DMS53 (cell line): ENCODE data around the gene RPN2.

Source experiments
- DNase-seq: peaks from one replicate; lab custom pipeline; 2025; lab: John Stamatoyannopoulos, UW

Gene RPN2

DNA sequence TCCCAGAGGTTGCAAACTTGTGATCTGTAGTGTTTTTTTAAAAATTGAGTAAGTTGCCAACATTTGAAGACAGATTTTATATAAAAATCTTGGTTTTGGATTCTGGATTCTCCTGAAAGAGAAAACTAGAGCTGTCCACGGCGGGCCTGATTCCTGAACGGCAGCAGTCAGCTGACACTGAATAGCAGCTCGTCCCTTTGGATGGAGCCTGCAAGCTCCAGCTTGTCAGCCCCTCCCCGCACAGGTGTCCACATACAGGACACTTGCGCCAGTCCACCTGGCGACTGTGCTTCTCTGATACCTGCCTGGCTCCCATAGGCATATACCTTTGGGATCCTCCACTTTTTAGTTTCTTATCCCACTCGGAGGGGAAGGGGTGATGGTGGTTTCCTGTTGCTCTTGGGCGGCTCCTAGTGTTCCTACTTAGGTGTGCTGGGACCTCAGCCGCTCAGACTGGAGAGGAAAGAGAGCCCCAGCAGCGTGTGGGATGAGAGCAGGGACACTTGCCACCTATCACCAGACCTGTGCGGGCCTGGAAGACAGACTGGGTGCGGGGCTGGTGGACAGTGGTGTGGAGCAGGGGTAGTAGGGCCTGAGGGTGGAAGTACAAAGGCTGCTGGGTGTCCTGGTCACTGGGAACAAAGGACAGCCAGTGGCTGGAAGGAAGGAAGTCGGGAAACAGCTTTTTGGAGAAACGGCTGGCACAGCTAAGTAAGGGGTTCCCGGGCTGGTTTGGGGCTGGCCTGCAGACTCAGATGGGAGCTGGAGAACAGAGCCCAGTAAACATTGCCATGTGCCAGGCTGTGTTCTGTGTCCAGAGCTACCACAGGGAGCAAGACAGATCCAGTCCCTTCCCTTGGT lies 64.2 kb downstream of the RPN2 start:
- DNase-seq: no peak

DNA sequence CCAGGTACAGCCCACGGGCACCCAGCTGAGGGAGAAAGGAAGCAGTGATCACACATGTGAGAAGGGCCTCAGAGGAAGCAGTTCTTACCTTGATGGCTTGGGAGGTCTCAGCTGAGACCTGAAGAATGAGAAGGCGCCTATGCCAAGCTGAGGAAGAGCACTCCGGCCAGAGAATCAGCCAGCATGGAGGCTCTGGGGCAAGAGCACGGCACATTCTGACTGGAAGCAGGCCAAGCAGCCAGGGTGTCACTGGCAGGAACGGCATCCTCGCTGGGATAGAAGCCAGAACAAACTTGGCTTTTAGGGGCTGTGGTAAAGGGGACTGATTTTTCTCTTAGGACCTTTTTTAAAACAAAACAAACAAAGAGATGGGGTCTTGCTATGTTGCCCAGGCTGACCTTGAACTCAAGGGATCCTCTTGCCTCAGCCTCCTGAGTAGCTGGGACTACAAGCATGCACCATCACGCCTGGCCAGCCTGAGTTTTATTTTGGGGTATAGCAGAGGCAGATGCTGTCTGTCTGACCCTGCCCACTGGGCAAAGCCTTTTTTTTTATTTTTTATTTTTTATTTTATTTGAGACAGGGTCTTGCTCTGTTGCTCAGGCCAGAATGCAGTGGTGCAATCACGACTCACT lies 64.9 kb downstream of the RPN2 start:
- DNase-seq: no peak

DNA sequence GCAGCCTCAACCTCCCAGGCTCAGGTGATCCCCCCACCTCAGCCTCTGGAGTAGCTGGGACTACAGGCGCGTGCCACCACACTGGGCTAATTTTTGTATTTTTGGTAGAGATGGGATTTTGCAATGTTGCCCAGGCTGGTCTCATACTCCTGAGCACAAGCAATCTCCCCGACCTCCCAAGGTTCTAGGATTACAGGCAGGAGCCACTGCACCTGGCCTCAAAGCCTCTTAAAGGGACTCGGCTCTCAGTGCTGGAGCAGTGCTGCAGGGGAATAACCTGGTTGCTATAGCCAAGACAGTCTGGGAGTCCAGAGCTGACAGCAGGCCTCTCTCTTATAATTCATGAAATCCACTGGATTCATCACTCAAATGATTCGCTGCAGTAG lies 65.4 kb downstream of the RPN2 start:
- no peak for DNase-seq

DNA sequence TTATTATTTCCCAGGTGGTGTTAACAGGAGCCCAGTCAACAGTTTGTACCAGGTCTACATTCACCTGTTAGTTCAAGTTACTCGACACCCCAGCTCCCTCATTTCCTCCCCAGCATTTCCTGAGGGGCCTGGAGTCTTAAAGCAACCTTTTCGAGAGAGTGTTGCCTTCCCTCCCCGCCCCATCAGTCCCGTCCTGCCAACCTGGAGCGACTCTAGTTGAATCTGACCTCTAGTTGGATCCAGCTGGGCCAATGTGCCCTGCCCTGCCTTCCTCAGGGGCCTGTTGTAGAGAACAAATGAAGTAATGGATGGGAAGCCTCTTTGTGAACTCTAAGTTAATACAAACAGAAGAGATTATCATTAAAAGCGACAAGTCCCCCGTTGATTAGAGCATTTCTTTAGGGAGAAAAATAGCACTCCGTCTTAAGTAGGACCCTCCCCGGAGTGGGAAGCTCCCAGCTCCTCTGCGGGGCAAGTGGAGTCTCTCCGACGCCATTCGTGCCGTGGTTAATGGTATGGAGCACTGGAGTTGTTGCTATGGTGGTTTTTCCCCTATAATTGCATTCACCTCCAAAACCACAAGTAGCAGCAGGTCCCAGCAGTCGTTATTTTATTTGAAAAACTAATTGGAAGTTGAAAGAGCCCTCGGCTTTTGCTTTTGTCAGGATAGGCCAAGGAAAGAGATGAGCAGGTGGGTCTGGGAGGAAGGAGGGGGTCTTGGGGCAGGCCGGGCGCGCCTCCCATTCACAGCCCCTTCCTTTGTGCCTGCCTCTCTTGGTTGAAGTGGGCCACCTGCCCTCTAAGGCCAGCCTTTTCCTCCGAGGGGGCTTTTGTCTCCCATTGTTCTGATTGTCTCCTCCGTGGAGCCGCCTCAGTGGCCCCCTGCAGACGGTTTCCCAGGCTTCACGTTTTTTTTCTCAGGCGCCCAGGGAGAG lies 66.4 kb downstream of the RPN2 start:
- no peak for DNase-seq

DNA sequence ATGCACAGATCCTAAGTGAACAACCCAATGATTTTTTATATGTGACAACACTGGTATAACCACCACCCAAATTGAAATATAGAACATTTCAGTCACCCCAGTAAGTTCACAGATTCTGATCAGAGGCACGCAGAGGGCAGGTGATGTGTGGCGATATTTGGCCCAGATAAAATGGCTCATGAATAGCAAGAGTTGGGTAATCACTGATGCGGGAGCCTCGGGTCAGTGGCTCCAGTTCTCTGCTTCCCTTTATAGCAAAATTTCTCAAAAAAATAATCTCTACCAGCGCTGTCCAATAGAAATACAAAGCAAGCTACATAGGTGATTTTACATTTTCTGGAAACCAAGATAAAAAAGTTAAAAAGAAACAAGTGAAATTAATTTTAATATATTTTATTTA lies 67.6 kb downstream of the RPN2 start:
- DNase-seq: no peak

DNA sequence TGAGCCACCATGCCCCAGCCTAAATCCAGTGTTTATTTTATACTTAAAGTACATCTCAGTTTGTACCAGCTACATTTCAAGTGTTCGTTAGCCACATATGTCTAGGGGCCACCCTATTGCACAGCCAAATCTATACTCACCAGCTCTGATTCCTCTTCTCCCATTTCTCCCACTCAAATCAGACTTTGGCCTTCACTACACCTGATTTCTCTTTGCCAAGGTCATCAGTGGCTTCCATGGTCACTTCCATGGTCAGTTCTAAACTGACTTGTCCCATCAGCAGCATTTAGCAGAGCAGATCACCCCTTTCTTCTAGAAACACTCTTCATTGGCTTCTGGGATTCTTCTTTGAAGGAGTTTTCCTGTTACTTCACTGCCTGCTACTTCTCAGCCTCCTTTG lies 68.4 kb downstream of the RPN2 start:
- no peak for DNase-seq

DNA sequence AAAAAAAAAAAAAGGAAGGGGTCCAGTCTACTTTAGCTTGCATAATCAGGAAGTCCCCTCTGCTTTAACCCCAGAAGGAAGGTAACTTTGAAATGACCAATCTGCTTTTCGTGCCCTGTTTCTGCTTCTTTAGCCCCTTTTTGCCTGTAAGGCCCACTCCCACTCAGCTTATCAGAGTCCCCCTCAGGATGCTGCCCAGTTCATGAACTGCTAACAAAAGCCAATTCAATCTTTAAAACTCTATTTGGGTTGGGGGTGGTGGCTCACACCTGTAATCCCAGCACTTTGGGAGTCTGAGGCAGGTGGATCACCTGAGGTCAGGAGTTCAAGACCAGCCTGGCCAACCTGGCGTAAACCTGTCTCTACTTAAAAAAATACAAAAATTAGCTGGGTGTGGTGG lies 70.2 kb downstream of the RPN2 start:
- DNase-seq: no peak

DNA sequence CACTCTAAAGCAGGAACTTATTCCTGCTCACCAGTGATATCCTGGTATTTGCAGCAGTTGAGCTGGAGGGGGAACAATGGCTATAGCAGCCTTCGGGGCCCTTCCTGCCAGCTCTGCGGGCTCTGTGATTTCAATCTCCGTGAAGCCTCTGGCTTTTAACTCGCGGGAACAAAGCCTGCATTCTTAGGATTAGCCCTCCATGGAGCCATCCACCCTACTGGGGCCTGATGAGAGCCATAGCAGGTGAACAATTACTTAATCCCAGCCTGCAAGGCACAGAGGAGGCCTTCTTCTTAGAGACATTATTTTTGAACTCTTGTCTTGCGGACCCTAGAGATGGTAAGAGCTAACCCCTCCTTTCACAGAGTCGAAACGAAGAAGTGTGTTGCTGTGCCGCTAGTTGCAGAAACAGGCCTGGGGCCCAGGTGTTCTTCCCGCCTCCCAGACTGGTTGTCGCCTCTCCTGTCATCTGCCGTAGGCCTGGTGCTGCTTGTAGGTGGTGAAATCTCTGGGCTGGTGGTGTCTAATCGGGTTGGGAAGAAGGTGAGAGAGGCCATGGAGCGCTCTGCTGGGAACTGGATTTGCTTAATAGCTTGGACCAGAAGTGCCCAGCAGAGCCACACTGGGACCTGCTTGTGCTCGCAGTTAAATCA lies 72.8 kb downstream of the RPN2 start:
- DNase-seq: no peak

DNA sequence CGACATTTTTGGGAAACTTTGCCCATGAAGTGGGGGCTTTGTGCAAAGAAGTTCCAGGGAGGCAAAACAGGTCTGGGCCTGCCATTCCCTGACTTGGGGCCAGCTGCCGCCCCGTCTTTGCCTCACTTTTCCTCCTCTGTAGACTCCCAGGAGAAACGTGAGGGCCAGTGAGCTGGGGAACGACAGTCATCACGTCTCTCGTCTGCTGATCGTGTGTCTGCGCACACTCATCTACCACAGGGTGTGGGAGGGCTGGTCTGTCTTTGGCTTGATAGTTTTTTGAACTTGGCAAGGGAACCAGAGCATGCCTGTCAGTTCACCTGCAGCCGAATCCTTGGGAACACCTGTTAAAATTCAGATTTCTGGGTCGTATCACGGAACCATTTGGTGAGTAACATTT lies 74.0 kb downstream of the RPN2 start:
- no peak for DNase-seq

DNA sequence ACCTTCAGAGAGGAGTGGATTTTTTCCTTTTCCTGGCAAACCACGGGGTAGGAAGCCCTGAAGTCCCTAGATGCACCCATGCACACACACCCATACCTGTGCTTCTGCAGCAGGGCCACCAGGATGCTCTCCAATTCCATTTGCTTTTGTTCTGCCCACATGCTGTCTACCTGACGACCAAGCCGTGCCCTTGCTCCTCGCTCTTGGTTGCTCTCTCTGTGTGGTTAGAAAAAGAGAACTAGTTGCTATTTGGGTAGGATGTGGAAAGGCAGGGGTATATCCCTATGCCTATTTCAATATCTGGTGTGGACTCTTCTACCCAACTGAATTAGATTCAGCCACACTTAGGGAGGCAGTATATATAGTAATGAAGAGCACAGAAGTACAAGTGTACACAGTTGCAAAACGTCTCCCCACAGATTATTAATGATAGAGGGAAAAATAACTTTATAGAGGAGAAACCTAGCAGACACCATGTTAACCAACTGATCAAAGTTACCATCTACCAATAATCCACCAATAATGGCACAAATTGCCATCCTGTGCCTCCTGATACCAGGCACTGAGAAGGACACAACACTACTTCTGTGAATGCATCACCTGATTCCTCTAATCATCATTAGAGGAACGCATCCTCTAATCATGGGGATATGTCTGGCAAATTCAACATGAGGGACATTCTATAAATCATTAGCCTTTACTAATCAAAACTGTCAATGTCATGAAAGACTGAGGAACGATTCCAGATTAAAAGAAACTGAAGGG lies 75.2 kb downstream of the RPN2 start:
- DNase-seq: no peak

DNA sequence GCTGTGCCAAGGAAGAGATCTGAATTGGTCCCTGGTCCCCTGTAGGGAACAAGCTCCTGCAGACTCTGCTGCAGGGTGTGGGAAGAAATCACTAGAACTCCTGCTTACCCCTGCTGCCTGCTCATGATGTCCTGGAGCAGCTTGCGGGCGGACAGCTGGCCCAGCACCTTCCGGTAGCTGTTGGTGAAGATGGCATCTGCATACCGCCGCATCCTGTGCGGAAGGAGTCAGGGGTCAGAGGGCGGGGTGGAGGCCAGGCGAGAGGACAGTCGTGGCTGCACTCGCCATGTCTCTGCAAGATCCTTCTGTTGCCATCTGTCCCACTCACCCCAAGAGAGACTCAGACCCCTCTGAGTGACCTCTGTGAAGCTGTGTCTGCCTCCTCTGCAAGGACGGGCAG lies 77.2 kb downstream of the RPN2 start:
- DNase-seq: no peak

DNA sequence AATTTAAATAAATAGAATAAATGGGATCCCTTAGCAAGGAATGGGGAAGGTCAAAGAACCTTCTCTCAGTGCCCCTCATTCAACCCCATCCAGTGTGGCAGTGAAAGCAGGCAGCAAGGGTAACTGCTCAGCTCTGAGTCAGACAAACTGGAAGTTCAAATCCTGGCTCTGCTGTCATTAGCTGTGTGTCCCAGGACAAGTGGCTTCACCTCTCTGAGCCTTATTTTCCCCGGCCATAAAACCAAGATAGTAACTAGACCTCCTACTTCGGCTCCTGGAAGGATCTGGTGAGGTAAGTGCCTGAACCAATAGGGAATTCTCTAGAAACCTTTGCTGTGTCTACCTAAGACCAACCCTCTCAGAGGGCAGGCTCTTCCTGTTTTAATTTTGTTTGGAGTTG lies 78.4 kb downstream of the RPN2 start:
- DNase-seq: no peak

DNA sequence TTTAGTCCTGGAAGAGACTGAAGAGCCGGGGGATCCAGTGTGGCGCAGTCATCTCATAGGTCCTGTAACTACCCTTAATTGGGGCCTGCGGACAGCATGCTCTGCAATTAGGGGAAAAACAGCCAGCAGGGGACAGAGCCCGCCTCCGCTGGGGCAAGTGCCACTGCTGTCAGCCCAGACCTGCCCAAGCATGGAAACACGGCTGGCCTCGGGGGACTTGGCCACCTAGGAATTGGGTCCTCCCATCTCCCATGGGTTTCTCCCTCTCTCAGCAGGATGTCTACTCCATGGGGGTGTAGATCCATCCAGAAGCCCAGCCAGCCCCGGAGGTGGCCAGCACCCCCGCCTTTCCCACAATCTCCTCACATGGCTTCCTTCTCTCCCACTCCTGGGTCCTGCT lies 78.9 kb downstream of the RPN2 start:
- no peak for DNase-seq

DNA sequence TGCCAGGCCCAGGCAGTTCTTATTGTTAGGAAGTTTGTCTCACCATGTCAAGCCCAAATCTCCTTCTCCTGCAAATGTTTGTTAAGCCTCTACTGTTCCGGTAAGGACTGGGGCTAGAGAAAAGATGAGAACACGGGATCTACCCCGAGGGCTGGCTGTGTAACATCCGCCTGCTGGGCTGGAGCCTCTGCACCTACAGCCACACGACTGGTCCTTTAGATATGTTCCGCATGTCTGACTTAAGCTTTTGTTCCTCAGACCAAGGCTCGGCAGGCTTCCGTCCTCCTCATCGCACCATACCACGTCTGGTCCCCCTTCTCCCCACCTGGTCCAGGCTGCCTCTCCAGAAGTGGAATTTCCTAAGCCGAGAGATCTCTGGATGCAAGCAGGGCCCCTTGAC lies 79.9 kb downstream of the RPN2 start:
- DNase-seq: no peak

DNA sequence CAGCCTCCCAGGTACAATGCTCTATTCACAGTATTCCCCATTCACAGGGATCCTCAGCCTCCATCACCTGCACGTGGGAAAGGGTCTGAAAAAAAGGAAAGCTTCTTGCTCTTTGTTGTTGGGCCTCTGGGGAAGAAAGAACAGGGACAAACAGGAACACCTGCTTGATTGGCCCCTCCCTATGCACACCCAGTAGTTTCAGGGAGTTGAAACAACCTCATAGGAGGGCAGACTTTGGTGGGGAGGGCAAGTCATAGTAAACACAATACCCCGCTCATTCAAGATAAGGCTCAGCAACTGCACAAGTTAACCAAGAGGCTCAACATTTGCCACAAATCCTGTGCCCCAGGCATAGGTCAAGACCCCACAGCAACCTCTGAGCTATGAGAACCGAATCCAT lies 80.7 kb downstream of the RPN2 start:
- DNase-seq: no peak

DNA sequence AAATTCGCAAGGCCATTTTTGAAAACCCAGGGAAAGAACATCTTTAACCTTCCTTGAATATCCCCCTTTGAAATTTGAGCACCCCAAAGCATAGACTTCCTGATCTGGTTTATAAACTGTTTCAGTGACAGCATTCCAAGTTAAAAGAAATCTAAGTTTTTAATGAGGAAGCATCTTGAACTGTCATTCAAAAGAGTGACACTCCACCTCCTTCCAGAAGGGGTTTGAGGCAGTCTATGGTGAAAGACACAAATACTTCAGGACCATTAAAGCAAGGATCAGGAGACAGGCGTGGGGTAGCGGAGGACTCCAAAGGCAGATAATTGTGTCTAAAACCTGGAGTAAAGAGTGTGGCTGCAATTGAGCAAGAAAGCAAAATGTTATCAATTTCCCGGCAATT lies 81.8 kb downstream of the RPN2 start:
- DNase-seq: no peak

DNA sequence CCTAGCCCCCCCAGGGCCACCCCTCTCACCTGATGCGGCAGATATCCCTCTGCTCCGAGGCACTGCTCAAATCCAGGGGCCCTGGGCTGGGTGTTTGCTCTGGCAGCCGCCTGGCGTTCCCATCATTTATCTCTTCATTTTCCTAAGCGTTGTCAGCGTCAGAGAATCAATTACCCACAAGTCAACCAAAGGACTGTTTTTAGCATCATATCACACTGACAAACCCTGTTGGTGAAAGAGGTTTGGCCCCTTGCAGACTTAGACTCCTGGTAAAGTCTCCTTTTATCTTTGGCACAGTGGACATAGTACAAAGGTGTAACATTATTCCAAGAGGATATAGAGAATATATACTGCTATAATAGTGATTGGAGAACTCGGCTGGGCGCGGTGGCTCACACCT lies 82.6 kb downstream of the RPN2 start, which contains the start of gene GHRH:
Gene GHRH, minus strand, starts transcription at position 101 of the 400 bp plus-strand sequence. CDS start 4,925 bp downstream, outside the sequence.
- DNase-seq: no peak

DNA sequence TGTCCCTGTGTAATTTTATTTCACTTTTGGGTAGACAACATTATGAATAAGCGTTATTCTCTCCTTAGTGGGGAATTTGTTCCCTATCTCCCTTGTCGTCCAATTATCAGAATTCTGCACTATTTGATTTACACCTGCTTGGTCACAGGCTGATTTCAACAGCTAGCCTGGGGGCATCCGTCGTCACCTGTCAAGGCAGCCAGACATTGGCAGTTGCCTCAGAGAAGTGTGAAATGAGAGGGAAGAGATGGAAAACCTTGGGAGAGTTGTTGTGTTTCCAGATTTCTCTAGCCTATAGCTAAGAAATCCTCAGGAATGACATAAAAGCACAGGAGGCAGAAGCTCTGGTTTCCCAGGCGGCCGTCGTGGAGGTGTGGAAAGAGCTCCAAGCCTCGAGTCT lies 83.4 kb downstream of the RPN2 start:
- DNase-seq: no peak

DNA sequence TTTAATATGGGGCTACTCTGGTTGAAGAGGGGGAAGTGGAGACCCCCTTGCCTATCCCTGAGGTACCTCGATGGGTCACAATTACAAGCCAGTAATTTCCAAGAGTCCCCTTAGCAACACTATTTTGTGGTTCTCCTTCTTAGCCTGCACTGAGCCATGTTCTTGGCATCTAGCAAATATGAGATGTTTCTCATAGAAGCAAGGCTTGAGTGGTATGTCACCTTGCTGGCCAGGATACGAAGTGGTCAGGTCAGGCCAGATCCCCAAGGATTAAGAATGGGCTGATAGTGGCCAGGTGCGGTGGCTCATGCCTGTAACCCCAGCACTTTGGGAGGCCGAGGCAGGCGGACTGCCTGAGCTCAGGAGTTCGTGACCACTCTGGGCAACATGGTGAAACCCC lies 84.6 kb downstream of the RPN2 start:
- no peak for DNase-seq

DNA sequence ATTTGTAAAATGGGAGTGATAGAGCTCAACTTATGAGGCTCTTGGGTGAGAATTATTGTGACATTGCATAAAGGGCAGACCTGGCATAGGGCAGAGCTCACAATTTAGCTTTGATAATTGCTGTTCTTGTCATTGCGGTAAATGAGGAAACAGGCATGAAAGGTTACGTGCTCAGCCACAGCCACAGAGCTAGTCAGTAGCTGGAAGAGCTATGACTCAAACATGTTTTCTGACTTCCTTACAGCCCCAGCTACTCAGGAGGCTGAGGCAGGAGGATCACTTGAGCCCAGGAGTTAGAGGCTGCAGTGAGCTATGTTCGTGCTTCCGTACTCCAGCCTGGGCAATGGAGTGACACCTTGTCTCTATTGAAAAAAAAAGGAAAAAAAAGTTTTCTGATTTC lies 86.0 kb downstream of the RPN2 start:
- DNase-seq: no peak

DNA sequence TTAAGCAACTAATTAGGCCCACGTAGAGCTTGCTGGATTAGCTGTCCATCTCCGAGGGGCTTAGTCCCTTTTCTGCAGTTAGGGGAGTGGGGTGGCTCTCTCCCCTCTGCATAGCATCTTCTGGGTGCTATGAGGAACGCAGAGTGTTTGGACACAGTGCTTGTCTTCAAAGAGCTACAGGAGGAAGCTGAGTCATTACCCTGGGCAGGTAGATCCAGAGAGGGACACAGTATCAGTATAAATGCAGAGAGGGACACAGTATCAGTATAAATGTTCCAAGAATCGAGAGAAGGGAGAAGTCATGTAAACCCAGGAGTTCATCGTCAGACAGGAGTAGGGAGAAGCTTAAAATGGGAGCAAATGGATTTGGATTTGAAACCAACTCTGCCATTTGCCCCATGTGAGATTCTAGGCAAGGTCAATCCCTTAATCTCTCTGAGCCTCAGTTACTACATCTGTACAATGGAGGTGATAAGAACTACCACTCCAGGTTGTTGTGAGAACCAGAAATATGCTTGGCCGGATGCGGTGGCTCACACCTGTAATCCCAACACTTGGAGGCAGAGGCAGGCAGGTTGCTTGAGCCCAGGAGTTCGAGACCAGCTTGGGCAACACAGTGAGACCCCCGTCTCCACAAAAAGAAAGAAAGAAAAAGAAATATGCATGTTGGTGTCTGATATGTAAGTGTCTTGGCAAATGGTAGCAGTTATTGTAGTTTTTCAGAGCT lies 88.0 kb downstream of the RPN2 start:
- peak; percentile 42 for DNase-seq
